Endothelial cell of umbilical vein (primary cell): Measurements from ENCODE around the gene PIKFYVE. TPM values are rescaled to one million over a fixed set of nuclear protein-coding genes. Genes with fewer than 3 reads are reported as not detected.

Experiments
- BruUV-seq: library from RNA; stranded (reverse); fragments of 400-500 nt; replicated peaks from 2 replicates; lab custom pipeline; 2021; lab: Mats Ljungman, UMichigan
- CTCF ChIA-PET: fragments of 300-600, 350-600 bp; sonication (Branson Sonifier 250); formaldehyde crosslinking; loops from one replicate; lab custom pipeline; 2021; ENCODE audit warnings: antibody characterized with exemption, inconsistent platforms; lab: Charles Lee
- POLR2A ChIA-PET: fragments of 300-600, 350-600 bp; sonication (Branson Sonifier 250); formaldehyde crosslinking; loops from one replicate; lab custom pipeline; 2021; ENCODE audit warnings: antibody characterized with exemption, inconsistent platforms; lab: Charles Lee
- DNase-seq: peaks from one replicate; pipeline ENCODE4 v3.0.0-alpha.2; 2011; ENCODE audit warnings: low read depth, low spot score
- FAIRE-seq: peaks from 2 replicates; lab custom pipeline; 2011; peaks lifted over from hg19 to GRCh38; lab: Jason Lieb, UNC
- H2AFZ ChIP-seq: 2 replicates; pipeline ENCODE4 v1.6.0; 2012; ENCODE audit warnings: low read depth, low read length, control low read depth, inconsistent platforms
- H3K27ac ChIP-seq: 2 replicates; pipeline ENCODE4 v1.5.1; 2011; ENCODE audit warnings: low read depth, mild to moderate bottlenecking, control low read depth, low read length, moderate library complexity; ENCODE audit not compliant: insufficient read depth
- H3K27me3 ChIP-seq, 2 experiments: 2 replicates each; pipeline versions ENCODE4 v1.6.0 to v1.6.1; 2011; ENCODE audit warnings: low read length in 2 of 2, mixed read lengths in 1 of 2; ENCODE audit not compliant: control insufficient read depth in 2 of 2, insufficient read depth in 2 of 2
- H3K36me3 ChIP-seq, 2 experiments: 2 replicates in 1 of 2; 3 replicates in 1 of 2; pipeline ENCODE4 v1.5.1; 2011; ENCODE audit warnings: low read length in 2 of 2, mild to moderate bottlenecking in 1 of 2, moderate library complexity in 1 of 2; ENCODE audit not compliant: control insufficient read depth in 2 of 2, insufficient read depth in 2 of 2; ENCODE audit errors: extremely low read depth in 1 of 2
- H3K4me1 ChIP-seq: 3 replicates; pipeline ENCODE4 v1.5.1; 2011; ENCODE audit warnings: mild to moderate bottlenecking, low read length; ENCODE audit not compliant: control insufficient read depth, insufficient read depth; ENCODE audit errors: extremely low read depth
- H3K4me2 ChIP-seq: 2 replicates; pipeline ENCODE4 v1.6.1; 2011; ENCODE audit warnings: low read length, control low read depth, mixed read lengths; ENCODE audit not compliant: insufficient read depth
- H3K4me3 ChIP-seq, 3 experiments: fragments of 200-600 bp in 1 of 3; sonication (generic), shearing (Covaris generic) in 1 of 3; replicated peaks in 1 of 3; 2 replicates each; pipeline ENCODE4 v1.5.1; 2011 to 2016; ENCODE audit warnings: control low read depth in 3 of 3, low read length in 3 of 3, mild to moderate bottlenecking in 2 of 3, inconsistent platforms in 1 of 3, low read depth in 1 of 3, moderate library complexity in 1 of 3; ENCODE audit not compliant: insufficient read depth in 1 of 3
- H3K79me2 ChIP-seq: 2 replicates; pipeline ENCODE4 v1.6.0; 2012; ENCODE audit warnings: low read length, inconsistent platforms; ENCODE audit not compliant: control insufficient read depth, insufficient read depth
- H3K9ac ChIP-seq: replicated peaks from 2 replicates; pipeline ENCODE3; 2011; ENCODE audit warnings: low read length, control low read depth; ENCODE audit not compliant: insufficient read depth; ENCODE audit errors: extremely low read depth
- H3K9me1 ChIP-seq: replicated peaks from 3 replicates; pipeline ENCODE4 v1.6.0; 2011; ENCODE audit warnings: mild to moderate bottlenecking, low read length; ENCODE audit not compliant: control insufficient read depth, insufficient read depth; ENCODE audit errors: extremely low read depth
- H3K9me3 ChIP-seq: replicated peaks from 2 replicates; pipeline ENCODE4 v1.5.1; 2012; ENCODE audit warnings: low read length, inconsistent platforms; ENCODE audit not compliant: control insufficient read depth, insufficient read depth
- H4K20me1 ChIP-seq: replicated peaks from 2 replicates; pipeline ENCODE3; 2011; ENCODE audit warnings: mild to moderate bottlenecking, low read length; ENCODE audit not compliant: control insufficient read depth, insufficient read depth; ENCODE audit errors: extremely low read depth
- CTCF ChIP-seq, 2 donors: IDR thresholded peaks; 1 replicate in 1 of 2; 2 replicates in 1 of 2; pipeline ENCODE4 v1.5.1; 2011; ENCODE audit warnings: low read length in 2 of 2, mild to moderate bottlenecking in 2 of 2, moderate library complexity in 2 of 2, control low read depth in 1 of 2, inconsistent platforms in 1 of 2, low read depth in 1 of 2; ENCODE audit not compliant: insufficient read depth in 1 of 2; ENCODE audit errors: extremely low read depth in 1 of 2
- EZH2 ChIP-seq: IDR thresholded peaks from 2 replicates; pipeline ENCODE4 v1.6.1; 2012; ENCODE audit warnings: borderline replicate concordance, low read depth, mild to moderate bottlenecking, moderate library complexity, low read length, inconsistent platforms; ENCODE audit not compliant: severe bottlenecking
- FOS ChIP-seq: IDR thresholded peaks from 2 replicates; pipeline ENCODE4 v1.6.1; 2011; ENCODE audit warnings: mild to moderate bottlenecking, low read length, moderate library complexity, borderline replicate concordance; ENCODE audit not compliant: insufficient read depth
- dilution Hi-C: fragments of 300-500 bp; cut with MboI; formaldehyde crosslinking; loops from one replicate; pipeline ENCODE4 v1.15.0; 2019; ENCODE audit warnings: low sequenced_read_pairs; ENCODE audit not compliant: extremely low pct_ligation_motif_present
- intact Hi-C: fragments of 100-400 bp; cut with micrococcal nuclease; formaldehyde crosslinking; loops from one replicate; pipeline ENCODE4 v1.10.0; 2022
- polyA plus RNA-seq, 4 experiments: library from polyadenylated mRNA; depleted of rRNA in 3 of 4; stranded (reverse) in 3 of 4; unstranded in 1 of 4; fragments of >200 nt; gene quantifications; 2 replicates each; pipeline versions ENCODE4 v1.2.1 to v1.2.3, GENCODE V29; 2011 to 2012; ENCODE audit warnings: missing spikeins in 1 of 4
- total RNA-seq: library from RNA; stranded (reverse); gene quantifications from 2 replicates; pipeline ENCODE4 v1.2.3, GENCODE V29; 2021

PIKFYVE gene
- total and polyA plus RNA-seq, 2 donors (not counting 3 experiments of a cell fraction or from before 2014, with no cell fraction given), result 9.0 to 28.2 TPM

GRCh38 chr2:208373460-208374089 lies 107.5 kb downstream of the PIKFYVE start:
- no TSS peak for BruUV-seq
- Histone ChIP-seq H3K9ac (no peak overlapping the region), H3K36me3 (no peaks in the 10 kb centered on the region), H3K79me2 (no peaks in the 10 kb centered on the region), H3K4me1 (no peaks in the 10 kb centered on the region), H2AFZ (no peak overlapping the region), H3K27ac (no peak overlapping the region), H3K27me3 (no peaks in the 10 kb centered on the region), H3K9me3 (no peaks in the 10 kb centered on the region), H4K20me1 (no peaks in the 10 kb centered on the region), H3K4me2 (no peak overlapping the region), H3K9me1 (no peaks in the 10 kb centered on the region), H3K4me3 (no peak overlapping the region)
- intact Hi-C loops (loop anchor here (10.0 kb wide), 1 partner anchor 199 kb away; no protein-coding TSS in a partner anchor), dilution Hi-C loops (no loop called here)
- DNase-seq, result peak; percentile 28
- TF ChIP-seq FOS, result no peak
- peak; percentile 46 to 70 for TF ChIP-seq CTCF (IDR thresholded peaks at IDR 0.05; ENCODE audit: extremely low read depth in 1 of 2, insufficient read depth in 1 of 2, low read depth in 1 of 2, low read length in 2 of 2)
- TF ChIP-seq EZH2, result no peak
- FAIRE-seq, result peak; percentile 60
- ChIA-PET CTCF (interaction anchor here (0.7 to 1.2 kb wide), 6 partner anchors 18 to 1587 kb away, joined by 3 to 6 read pairs (median 4); no protein-coding TSS in a partner anchor), POLR2A (no interaction called here)
